Activated B cell treated with CpG ODN at 0.5 μM for 24 hours (primary cell): ENCODE results near the gene PAFAH2. TPM values are rescaled to one million over a fixed set of nuclear protein-coding genes. Genes with fewer than 3 reads are reported as not detected.

Experiments used
- ATAC-seq: fragments of 200-7000 bp; cut with Tn5 transposase; one replicate; pipeline ENCODE4 v1.10.0; 2021; ENCODE audit warnings: low read depth, mild to moderate bottlenecking, moderate library complexity
- CTCF ChIA-PET: fragments of 350-600 bp; sonication (Branson Sonifier 250); formaldehyde crosslinking; loops from one replicate; lab custom pipeline; 2021; ENCODE audit warnings: antibody characterized with exemption; lab: Charles Lee
- POLR2A ChIA-PET: fragments of 350-600 bp; sonication (Branson Sonifier 250); formaldehyde crosslinking; loops from one replicate; lab custom pipeline; 2021; ENCODE audit warnings: antibody characterized with exemption; lab: Charles Lee
- DNase-seq: peaks from one replicate; pipeline ENCODE4 v3.0.0; 2022
- H3K27ac Mint-ChIP-seq: one replicate; pipeline ENCODE4 v1.8.0; 2020; ENCODE audit warnings: mixed read lengths
- H3K27me3 Mint-ChIP-seq: one replicate; pipeline ENCODE4 v1.8.0; 2021; ENCODE audit warnings: mixed read lengths
- H3K36me3 Mint-ChIP-seq: one replicate; pipeline ENCODE4 v1.8.0; 2021; ENCODE audit warnings: low read depth, mixed read lengths
- H3K4me1 Mint-ChIP-seq: one replicate; pipeline ENCODE4 v1.8.0; 2021; ENCODE audit warnings: mixed read lengths
- H3K4me3 Mint-ChIP-seq: one replicate; pipeline ENCODE4 v1.8.0; 2020; ENCODE audit warnings: mild to moderate bottlenecking, mixed read lengths
- H3K9me3 Mint-ChIP-seq: one replicate; pipeline ENCODE4 v1.8.0; 2020; ENCODE audit warnings: mixed read lengths
- intact Hi-C: fragments of 100-400 bp; cut with micrococcal nuclease; formaldehyde crosslinking; loops from one replicate; pipeline ENCODE4 v1.15.1; 2024
- total RNA-seq: library from RNA; stranded (reverse); gene quantifications from 2 replicates; pipeline ENCODE4 v1.2.3, GENCODE V29; 2022
- TF ChIP-seq, protein P1 (sequence below): fragments of 200-600 bp; IDR thresholded peaks from one replicate; pipeline ENCODE4 v1.8.0; 2022; ENCODE audit warnings: antibody characterized with exemption, mild to moderate bottlenecking

The PAFAH2 gene
- total RNA-seq, 1 donor from 2014 or later, result 5.4 TPM

DNA sequence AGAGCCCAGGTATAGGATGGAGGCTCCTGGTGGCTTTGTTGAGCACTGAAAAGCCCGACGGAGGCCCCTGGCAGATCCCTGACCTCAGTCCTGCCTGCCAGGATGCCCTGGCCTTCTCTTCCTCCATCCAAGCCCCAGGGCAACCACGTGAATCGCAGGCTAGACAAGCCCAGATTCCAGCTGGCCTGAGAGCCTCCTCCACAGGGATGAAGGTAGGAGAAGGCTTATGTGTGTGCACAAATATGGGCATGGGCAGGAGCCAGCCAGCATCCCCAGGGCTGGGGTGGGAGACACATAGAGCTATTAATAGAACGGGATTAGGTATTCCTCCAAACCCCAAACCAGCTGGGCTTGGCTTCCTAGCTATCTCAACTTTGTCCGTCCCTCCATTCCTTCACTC lies 19.7 kb upstream of the PAFAH2 start:
- Mint-ChIP-seq H3K27ac (no peak overlapping the region), H3K27me3 (peaks cover 6% of the 10 kb centered on the region), H3K36me3 (no peaks in the 10 kb centered on the region), H3K4me3 (no peak overlapping the region), H3K9me3 (no peaks in the 10 kb centered on the region), H3K4me1 (no peaks in the 10 kb centered on the region)
- intact Hi-C loops, result no loop called here
- no peak for DNase-seq
- ATAC-seq, result no peak
- POLR2A ChIA-PET, result no interaction called here
- CTCF ChIA-PET, result interaction anchor here (0.6 kb wide), 1 partner anchor 538 kb away, joined by 3 read pairs; no protein-coding TSS in a partner anchor
- TF ChIP-seq, protein P1, sequence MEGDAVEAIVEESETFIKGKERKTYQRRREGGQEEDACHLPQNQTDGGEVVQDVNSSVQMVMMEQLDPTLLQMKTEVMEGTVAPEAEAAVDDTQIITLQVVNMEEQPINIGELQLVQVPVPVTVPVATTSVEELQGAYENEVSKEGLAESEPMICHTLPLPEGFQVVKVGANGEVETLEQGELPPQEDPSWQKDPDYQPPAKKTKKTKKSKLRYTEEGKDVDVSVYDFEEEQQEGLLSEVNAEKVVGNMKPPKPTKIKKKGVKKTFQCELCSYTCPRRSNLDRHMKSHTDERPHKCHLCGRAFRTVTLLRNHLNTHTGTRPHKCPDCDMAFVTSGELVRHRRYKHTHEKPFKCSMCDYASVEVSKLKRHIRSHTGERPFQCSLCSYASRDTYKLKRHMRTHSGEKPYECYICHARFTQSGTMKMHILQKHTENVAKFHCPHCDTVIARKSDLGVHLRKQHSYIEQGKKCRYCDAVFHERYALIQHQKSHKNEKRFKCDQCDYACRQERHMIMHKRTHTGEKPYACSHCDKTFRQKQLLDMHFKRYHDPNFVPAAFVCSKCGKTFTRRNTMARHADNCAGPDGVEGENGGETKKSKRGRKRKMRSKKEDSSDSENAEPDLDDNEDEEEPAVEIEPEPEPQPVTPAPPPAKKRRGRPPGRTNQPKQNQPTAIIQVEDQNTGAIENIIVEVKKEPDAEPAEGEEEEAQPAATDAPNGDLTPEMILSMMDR, result no peak

DNA sequence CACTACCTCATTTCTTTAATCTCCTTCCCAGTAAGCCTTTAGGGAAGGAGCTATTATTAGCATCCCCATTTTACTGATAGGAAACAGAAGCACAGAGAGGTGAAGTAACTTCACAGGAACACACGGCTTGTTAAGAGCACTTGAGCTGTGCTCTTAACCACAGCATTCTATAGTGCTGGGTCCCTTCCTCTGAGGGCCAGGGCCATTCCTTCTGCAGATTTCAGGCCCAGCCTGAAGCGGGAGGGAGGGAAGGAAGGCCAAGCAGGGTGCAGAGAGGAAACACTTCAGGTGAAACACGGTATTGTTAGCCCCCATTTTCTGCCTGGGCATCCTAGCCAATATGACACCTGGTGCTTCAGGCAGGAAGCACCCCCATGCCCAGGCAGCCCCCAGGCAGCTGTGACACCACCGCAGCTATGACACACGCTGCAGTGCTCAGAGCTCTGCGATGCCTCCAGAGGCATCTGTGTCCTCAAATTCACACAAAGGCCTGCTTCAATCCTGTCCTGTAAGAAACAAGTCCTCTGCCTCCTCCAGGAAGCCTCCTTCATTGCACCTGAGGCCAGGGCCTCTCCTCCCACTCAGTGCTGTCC lies 19.2 kb upstream of the PAFAH2 start:
- intact Hi-C loops, result no loop called here
- Mint-ChIP-seq H3K4me1 (no peaks in the 10 kb centered on the region), H3K36me3 (no peaks in the 10 kb centered on the region), H3K27me3 (peaks cover 6% of the 10 kb centered on the region), H3K9me3 (no peaks in the 10 kb centered on the region), H3K4me3 (no peak overlapping the region), H3K27ac (no peak overlapping the region)
- DNase-seq (no peak), ATAC-seq (no peak)
- TF ChIP-seq, protein P1, result no peak
- POLR2A ChIA-PET, result no interaction called here
- CTCF ChIA-PET, result no interaction called here

DNA sequence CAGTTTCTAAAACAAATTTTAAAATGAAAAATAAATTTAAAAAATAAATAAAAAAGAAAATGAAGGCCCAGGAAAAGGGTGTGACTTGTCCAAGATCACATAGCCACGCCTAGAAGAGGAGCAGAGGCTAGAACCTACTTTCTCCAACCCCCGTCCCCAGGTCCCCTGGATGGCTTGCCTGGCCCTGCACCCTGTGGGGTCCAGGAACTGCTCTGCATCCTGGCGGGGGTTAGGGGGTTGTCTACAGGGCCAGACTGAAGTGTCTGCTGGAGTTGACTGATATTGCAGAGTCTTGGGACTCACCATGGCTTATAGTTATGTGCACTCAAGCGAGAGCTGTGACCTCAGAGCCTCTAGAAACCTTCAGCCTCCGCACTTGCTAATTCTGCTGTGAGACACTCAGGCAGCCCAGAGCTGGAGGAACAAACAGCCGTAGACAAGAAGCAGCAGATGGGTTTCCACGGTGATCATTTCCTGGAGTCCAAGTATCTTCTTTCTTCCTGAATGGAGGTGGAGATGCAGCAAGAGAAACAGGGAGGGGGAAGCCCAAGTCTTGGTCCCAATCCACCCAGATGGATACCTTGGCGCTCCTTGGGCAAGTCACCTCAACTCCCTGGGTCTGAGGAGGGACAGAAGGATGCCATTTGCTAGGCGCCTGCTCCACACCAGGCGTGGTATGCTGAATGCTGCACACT lies 18.5 kb upstream of the PAFAH2 start:
- POLR2A ChIA-PET, result no interaction called here
- Mint-ChIP-seq H3K27me3 (peaks cover 2% of the 10 kb centered on the region), H3K9me3 (no peaks in the 10 kb centered on the region), H3K4me3 (no peak overlapping the region), H3K4me1 (no peaks in the 10 kb centered on the region), H3K27ac (no peak overlapping the region), H3K36me3 (no peaks in the 10 kb centered on the region)
- CTCF ChIA-PET, result no interaction called here
- DNase-seq (no peak), ATAC-seq (no peak)
- TF ChIP-seq, protein P1, result no peak
- intact Hi-C loops, result no loop called here

DNA sequence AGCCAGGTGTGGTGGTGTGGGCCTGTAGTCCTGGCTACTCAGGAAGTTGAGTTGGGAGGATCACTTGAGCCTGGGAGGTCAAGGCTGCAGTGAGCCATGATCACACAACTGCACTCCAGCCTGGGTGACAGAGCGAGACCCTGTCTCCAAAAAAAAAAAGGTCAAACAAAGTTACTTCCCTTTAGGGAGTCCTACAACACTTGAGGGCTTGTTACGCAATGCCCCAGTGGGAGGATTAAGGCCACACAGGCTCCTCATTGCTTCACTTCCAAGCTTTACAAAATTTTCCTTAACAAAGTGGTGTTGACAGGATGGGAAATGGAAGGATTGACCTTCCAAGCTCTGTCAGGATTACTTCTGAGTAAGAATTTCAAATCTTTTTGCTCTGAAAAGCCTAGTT lies 17.5 kb upstream of the PAFAH2 start:
- Mint-ChIP-seq H3K27ac (no peak overlapping the region), H3K4me1 (no peaks in the 10 kb centered on the region), H3K36me3 (no peaks in the 10 kb centered on the region), H3K9me3 (no peaks in the 10 kb centered on the region), H3K4me3 (no peak overlapping the region), H3K27me3 (no peaks in the 10 kb centered on the region)
- intact Hi-C loops, result no loop called here
- ChIA-PET POLR2A (interaction anchor here (0.7 kb wide), 1 partner anchor 914 kb away, joined by 4 read pairs; no protein-coding TSS in a partner anchor), CTCF (no interaction called here)
- TF ChIP-seq, protein P1, result no peak
- DNase-seq (no peak), ATAC-seq (no peak)

DNA sequence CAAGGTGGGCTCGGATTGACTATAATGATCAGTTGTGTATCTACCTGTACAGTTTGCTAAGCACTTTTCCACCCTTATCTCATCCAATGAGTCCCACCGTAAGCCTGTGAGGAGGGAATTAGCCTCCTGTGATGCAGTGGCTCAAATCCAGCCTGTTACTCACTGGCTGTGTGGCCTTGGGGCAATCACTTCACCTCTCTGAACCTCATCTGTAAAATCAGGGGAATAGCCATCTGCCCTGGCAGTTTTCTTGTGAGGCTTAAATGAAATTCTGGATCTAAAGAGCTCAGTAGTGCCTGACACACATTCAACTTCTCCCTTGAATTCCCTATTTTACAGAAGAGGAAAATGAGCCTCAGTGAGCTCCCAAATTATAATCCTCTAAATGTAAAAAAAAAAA lies 16.3 kb upstream of the PAFAH2 start:
- Mint-ChIP-seq H3K4me1 (no peaks in the 10 kb centered on the region), H3K4me3 (no peak overlapping the region), H3K9me3 (no peaks in the 10 kb centered on the region), H3K36me3 (no peaks in the 10 kb centered on the region), H3K27ac (no peak overlapping the region), H3K27me3 (peaks cover 4% of the 10 kb centered on the region)
- ATAC-seq (no peak), DNase-seq (no peak)
- intact Hi-C loops, result no loop called here
- ChIA-PET POLR2A (no interaction called here), CTCF (no interaction called here)
- TF ChIP-seq, protein P1, result no peak
